H1 (cell line): ENCODE data around the gene GATA5. TPM values are rescaled to one million over a fixed set of nuclear protein-coding genes. Genes with fewer than 3 reads are reported as not detected.

Experiments
- CTCF ChIA-PET: fragments of 300-600 bp; sonication (Branson Sonifier 250); formaldehyde crosslinking; loops from one replicate; lab custom pipeline; 2021; ENCODE audit not compliant: partially characterized antibody; lab: Charles Lee
- POLR2A ChIA-PET: fragments of 300-600 bp; sonication (Branson Sonifier 250); formaldehyde crosslinking; loops from one replicate; lab custom pipeline; 2021; ENCODE audit warnings: inconsistent platforms; ENCODE audit not compliant: partially characterized antibody; lab: Charles Lee
- DNase-seq, 2 experiments: peaks; one replicate each; pipeline versions ENCODE4 v3.0.0 to v3.0.0-alpha.2; 2010 to 2022; ENCODE audit warnings: low spot score in 2 of 2, low read depth in 1 of 2, mixed read lengths in 1 of 2
- FAIRE-seq: peaks from 2 replicates; lab custom pipeline; 2011; peaks lifted over from hg19 to GRCh38; lab: Jason Lieb, UNC
- H2AFZ ChIP-seq: 2 replicates; pipeline ENCODE4 v1.8.1; 2012; ENCODE audit warnings: low read length, inconsistent platforms
- H2AK5ac ChIP-seq: 2 replicates; pipeline ENCODE4 v1.6.1; 2013; ENCODE audit warnings: low read depth, low read length
- H2BK120ac ChIP-seq: replicated peaks from 2 replicates; pipeline ENCODE3; 2013; ENCODE audit warnings: low read depth, low read length, inconsistent platforms
- H2BK12ac ChIP-seq: 2 replicates; pipeline ENCODE4 v1.6.1; 2013; ENCODE audit warnings: low read depth, low read length
- H2BK15ac ChIP-seq: 2 replicates; pipeline ENCODE4 v1.6.1; 2013; ENCODE audit warnings: low read length
- H2BK20ac ChIP-seq: 2 replicates; pipeline ENCODE4 v1.6.1; 2013; ENCODE audit warnings: low read length
- H2BK5ac ChIP-seq: 2 replicates; pipeline ENCODE4 v1.6.1; 2013; ENCODE audit warnings: low read depth, low read length
- H3K14ac ChIP-seq: 2 replicates; pipeline ENCODE4 v1.6.1; 2013; ENCODE audit warnings: inconsistent platforms; ENCODE audit not compliant: insufficient read length
- H3K18ac ChIP-seq: 2 replicates; pipeline ENCODE4 v1.6.1; 2013; ENCODE audit warnings: low read length; ENCODE audit errors: extremely low read depth
- H3K23ac ChIP-seq: 2 replicates; pipeline ENCODE4 v1.6.1; 2013; ENCODE audit warnings: inconsistent platforms; ENCODE audit not compliant: insufficient read length
- H3K23me2 ChIP-seq: 2 replicates; pipeline ENCODE4 v1.6.1; 2013; ENCODE audit warnings: low read depth, low read length
- H3K27ac ChIP-seq: 2 replicates; pipeline ENCODE4 v1.6.1; 2011; ENCODE audit warnings: low read depth, low read length, inconsistent platforms
- H3K27me3 ChIP-seq, 4 experiments: replicated peaks in 1 of 4; 1 replicate in 1 of 4; 2 replicates in 3 of 4; pipeline versions ENCODE4 v1.6.1 to v1.8.1; 2011 to 2013; ENCODE audit warnings: low read length in 3 of 4, mild to moderate bottlenecking in 3 of 4, inconsistent platforms in 2 of 4, mixed read lengths in 2 of 4, moderate library complexity in 1 of 4; ENCODE audit not compliant: control insufficient read depth in 3 of 4, insufficient read depth in 3 of 4; ENCODE audit errors: extremely low read depth in 1 of 4
- H3K36me3 ChIP-seq, 4 experiments: 2 replicates each; pipeline versions ENCODE4 v1.6.1 to v1.8.1; 2011 to 2013; ENCODE audit warnings: mild to moderate bottlenecking in 4 of 4, low read length in 3 of 4, moderate library complexity in 2 of 4, control low read depth in 1 of 4, inconsistent platforms in 1 of 4; ENCODE audit not compliant: insufficient read depth in 4 of 4, control insufficient read depth in 2 of 4
- H3K4ac ChIP-seq: replicated peaks from 2 replicates; pipeline ENCODE3; 2013; ENCODE audit warnings: low read length, low read depth, mixed read lengths, inconsistent platforms; ENCODE audit not compliant: insufficient read length
- H3K4me1 ChIP-seq, 4 experiments: replicated peaks in 1 of 4; 1 replicate in 1 of 4; 2 replicates in 3 of 4; pipeline versions ENCODE4 v1.6.1 to v1.8.1; 2011 to 2013; ENCODE audit warnings: low read length in 3 of 4, inconsistent platforms in 2 of 4, mixed read lengths in 1 of 4; ENCODE audit not compliant: insufficient read depth in 4 of 4, control insufficient read depth in 3 of 4
- H3K4me2 ChIP-seq, 2 experiments: 2 replicates each; pipeline versions ENCODE4 v1.6.1 to v1.8.1; 2011 to 2013; ENCODE audit warnings: low read depth in 2 of 2, low read length in 2 of 2, control low read depth in 1 of 2, inconsistent platforms in 1 of 2, mild to moderate bottlenecking in 1 of 2; ENCODE audit not compliant: insufficient read depth in 1 of 2
- H3K4me3 ChIP-seq, 4 experiments: fragments of 200-600, 300-600 bp in 1 of 4; sonication (generic), shearing (Covaris generic), sonication (Bioruptor Twin) in 1 of 4; 2 replicates each; pipeline versions ENCODE4 v1.5.1 to v1.8.1; 2011 to 2016; ENCODE audit warnings: low read length in 4 of 4, low read depth in 3 of 4, control low read depth in 2 of 4, inconsistent platforms in 2 of 4, mild to moderate bottlenecking in 2 of 4, mixed read lengths in 1 of 4, moderate library complexity in 1 of 4; ENCODE audit not compliant: insufficient read depth in 2 of 4; ENCODE audit errors: extremely low read depth in 1 of 4
- H3K56ac ChIP-seq: replicated peaks from 2 replicates; pipeline ENCODE3; 2013; ENCODE audit warnings: low read depth, mild to moderate bottlenecking, mixed read lengths, low read length, inconsistent platforms; ENCODE audit not compliant: insufficient read length
- H3K79me1 ChIP-seq: 2 replicates; pipeline ENCODE4 v1.6.1; 2013; ENCODE audit warnings: low read depth, low read length, control low read depth
- H3K79me2 ChIP-seq, 2 experiments: 2 replicates each; pipeline versions ENCODE4 v1.6.1 to v1.8.1; 2012 to 2013; ENCODE audit warnings: low read length in 2 of 2, mild to moderate bottlenecking in 2 of 2, inconsistent platforms in 1 of 2; ENCODE audit not compliant: insufficient read depth in 2 of 2, control insufficient read depth in 1 of 2
- H3K9ac ChIP-seq, 4 experiments: replicated peaks in 1 of 4; 1 replicate in 1 of 4; 2 replicates in 3 of 4; pipeline versions ENCODE4 v1.6.1 to v1.8.1; 2011 to 2013; ENCODE audit warnings: low read depth in 3 of 4, low read length in 3 of 4, control low read depth in 2 of 4, mild to moderate bottlenecking in 2 of 4, moderate library complexity in 2 of 4, inconsistent platforms in 1 of 4; ENCODE audit errors: extremely low read depth in 1 of 4
- H3K9me3 ChIP-seq, 2 experiments: 2 replicates each; pipeline versions ENCODE4 v1.6.1 to v1.8.1; 2012 to 2013; ENCODE audit warnings: mild to moderate bottlenecking in 2 of 2, moderate library complexity in 2 of 2, control low read depth in 1 of 2, inconsistent platforms in 1 of 2, low read depth in 1 of 2, low read length in 1 of 2, mixed read lengths in 1 of 2; ENCODE audit not compliant: insufficient read depth in 2 of 2
- H4K20me1 ChIP-seq, 2 experiments: replicated peaks in 1 of 2; 2 replicates each; pipeline versions ENCODE3 to v1.8.1; 2011 to 2013; ENCODE audit warnings: inconsistent platforms in 2 of 2, low read length in 2 of 2, mild to moderate bottlenecking in 1 of 2; ENCODE audit not compliant: insufficient read depth in 2 of 2, control insufficient read depth in 1 of 2
- H4K5ac ChIP-seq: 2 replicates; pipeline ENCODE4 v1.6.1; 2013; ENCODE audit warnings: low read length, low read depth, mixed read lengths, inconsistent platforms; ENCODE audit not compliant: insufficient read length
- H4K8ac ChIP-seq: 2 replicates; pipeline ENCODE4 v1.8.0; 2013; ENCODE audit warnings: mild to moderate bottlenecking, moderate library complexity, low read length, inconsistent platforms; ENCODE audit not compliant: insufficient read depth; ENCODE audit errors: extremely low read depth
- H4K91ac ChIP-seq: replicated peaks from 2 replicates; pipeline ENCODE3; 2013; ENCODE audit warnings: low read length, mixed read lengths, inconsistent platforms; ENCODE audit not compliant: insufficient read length
- CHD2 ChIP-seq: IDR thresholded peaks from 2 replicates; pipeline ENCODE4 v1.6.1; 2012; ENCODE audit warnings: low read length, improper control_type of control experiment
- GABPA ChIP-seq: IDR thresholded peaks from 2 replicates; pipeline ENCODE4 v1.6.1; 2011; ENCODE audit warnings: mild to moderate bottlenecking, low read length, moderate library complexity, borderline replicate concordance; ENCODE audit not compliant: insufficient read depth
- HDAC6 ChIP-seq: IDR thresholded peaks from one replicate; pipeline ENCODE4 v1.7.1; 2012; ENCODE audit warnings: low read depth, mild to moderate bottlenecking, inconsistent platforms, low read length, moderate library complexity
- NRF1 ChIP-seq: IDR thresholded peaks from 2 replicates; pipeline ENCODE4 v1.6.1; 2011; ENCODE audit warnings: mild to moderate bottlenecking, low read depth, low read length, improper control_type of control experiment
- SIX5 ChIP-seq: IDR thresholded peaks from 2 replicates; pipeline ENCODE4 v1.6.1; 2011; ENCODE audit warnings: mild to moderate bottlenecking, low read depth, low read length
- SP1 ChIP-seq: IDR thresholded peaks from 2 replicates; pipeline ENCODE4 v1.6.1; 2011; ENCODE audit warnings: low read depth, low read length
- SP2 ChIP-seq: IDR thresholded peaks from 2 replicates; pipeline ENCODE4 v1.6.1; 2012; ENCODE audit warnings: mild to moderate bottlenecking, low read length, inconsistent platforms
- SRF ChIP-seq: IDR thresholded peaks from 2 replicates; pipeline ENCODE4 v1.6.1; 2011; ENCODE audit warnings: mild to moderate bottlenecking, low read depth, low read length, moderate library complexity
- SUZ12 ChIP-seq: fragments of 200-600 bp; sonication (generic); IDR thresholded peaks from 2 replicates; pipeline ENCODE4 v1.6.1; 2012; ENCODE audit warnings: mild to moderate bottlenecking, inconsistent platforms, low read length, moderate library complexity, mixed read lengths
- TAF1 ChIP-seq: IDR thresholded peaks from 2 replicates; pipeline ENCODE4 v1.6.1; 2011; ENCODE audit warnings: mild to moderate bottlenecking, low read depth, low read length
- TCF12 ChIP-seq: IDR thresholded peaks from 2 replicates; pipeline ENCODE4 v1.6.1; 2011; ENCODE audit warnings: low read depth, mild to moderate bottlenecking, low read length
- USF2 ChIP-seq: IDR thresholded peaks from 2 replicates; pipeline ENCODE4 v1.6.1; 2011; ENCODE audit warnings: low read length, improper control_type of control experiment
- WGBS, 2 experiments: shearing (Covaris generic) in 1 of 2; methylation state at CpG; one replicate each; pipeline versions ENCODE4 v1.1.6 to v1.1.7; 2013 to 2015; ENCODE audit warnings: low lambda C conversion rate in 2 of 2, mixed read lengths in 2 of 2, inconsistent platforms in 1 of 2, low coverage in 1 of 2, missing lambda C conversion rate in 1 of 2; ENCODE audit not compliant: insufficient replicate concordance in 2 of 2, insufficient coverage in 1 of 2, insufficient read length in 1 of 2; ENCODE audit errors: extremely low coverage in 1 of 2, missing lambda C conversion rate in 1 of 2; 5-methylcytosine and 5-hydroxymethylcytosine counted together
- polyA plus RNA-seq, 7 experiments: library from polyadenylated mRNA; depleted of rRNA in 3 of 7; stranded (reverse) in 5 of 7; unstranded in 2 of 7; fragments of >200 nt in 5 of 7; fragments of 200-250 nt in 2 of 7; gene quantifications; 1 replicate in 5 of 7; 2 replicates in 1 of 7; 4 replicates in 1 of 7; pipeline versions ENCODE4 v1.2.1 to v1.2.3, GENCODE V29; 2011 to 2013; ENCODE audit warnings: missing spikeins in 2 of 7, mixed read lengths in 2 of 7
- total RNA-seq: library from RNA; stranded (reverse); fragmentation: NEBNext Ultra II Directional; extraction: Animal tissue kit (Norgen Biotek cat#: 25700); gene quantifications from 2 replicates; pipeline ENCODE4 v1.2.1, GENCODE V29; 2021

GATA5 gene
- total and polyA plus RNA-seq, 2 of the 8 experiments (the other 6 are each of a cell fraction or from before 2014, with no cell fraction given) = 0.08 to 0.11 TPM

GRCh38 chr20:62433658-62434497 lies 41.9 kb downstream of the GATA5 start:
- no peak overlapping the region for H2BK20ac ChIP-seq
- DNase-seq (no peak), FAIRE-seq (no peak)
- H3K4me3 ChIP-seq = no peak overlapping the region
- H3K9me3 ChIP-seq = peaks cover 0 to 8% of the 10 kb centered on the region in 2 experiments; a peak in 3 of 4 replicates
- H3K27me3 ChIP-seq = peaks cover 0 to 2% (median 0%) of the 10 kb centered on the region in 4 experiments; a peak in 1 of 7 replicates
- CTCF ChIA-PET = interaction anchor here (1.1 to 1.5 kb wide), 2 partner anchors 16 to 62 kb away, joined by 3 to 4 read pairs; no protein-coding TSS in a partner anchor
- no peak overlapping the region for H3K56ac ChIP-seq
- no peak overlapping the region for H3K4ac ChIP-seq
- H3K36me3 ChIP-seq = no peaks in the 10 kb centered on the region
- peaks cover under 1% of the 10 kb centered on the region; the same call in 1 of the 2 replicates for H3K23me2 ChIP-seq
- no peak overlapping the region for H2BK120ac ChIP-seq
- H3K4me1 ChIP-seq = peaks cover 0 to 14% (median 5%) of the 10 kb centered on the region in 4 experiments; a peak in 5 of 7 replicates
- no peak overlapping the region for H2AFZ ChIP-seq
- H2BK15ac ChIP-seq = no peak overlapping the region
- no peaks in the 10 kb centered on the region for H4K20me1 ChIP-seq
- no peak overlapping the region; the same call in 1 of the 2 replicates for H3K18ac ChIP-seq
- H3K4me2 ChIP-seq = no peak overlapping the region
- no peak overlapping the region for H2AK5ac ChIP-seq
- POLR2A ChIA-PET = no interaction called here
- WGBS, 2 experiments = 91% methylated on average over 31 of the region's 32 CpGs; no CpG with 5 or more reads in 1 of the 2 experiments
- H2BK5ac ChIP-seq = no peak overlapping the region
- no peak overlapping the region for H3K27ac ChIP-seq
- no peak overlapping the region for H3K9ac ChIP-seq
- no peak overlapping the region for H2BK12ac ChIP-seq
- no peak overlapping the region for H3K23ac ChIP-seq
- H4K5ac ChIP-seq = no peak overlapping the region
- no peaks in the 10 kb centered on the region for H3K79me2 ChIP-seq
- H4K8ac ChIP-seq = peak overlapping the region; percentile 72; the same call in 1 of the 2 replicates
- no peak overlapping the region for H3K14ac ChIP-seq
- H4K91ac ChIP-seq = no peak overlapping the region
- no peaks in the 10 kb centered on the region for H3K79me1 ChIP-seq
- TF ChIP-seq CHD2 (no peak), GABPA (no peak), SUZ12 (no peak), SIX5 (no peak), SP1 (no peak), SP2 (no peak), HDAC6 (no peak), USF2 (no peak), SRF (no peak), TAF1 (no peak), NRF1 (no peak), TCF12 (no peak)
